CD4-positive, alpha-beta memory T cell (primary cell): ENCODE measurements around the gene GNB1L. TPM values are rescaled to one million over a fixed set of nuclear protein-coding genes. Genes with fewer than 3 reads are reported as not detected.
A peak's percentile ranks its signal among the peaks of the same experiment; 100 is the strongest.
"Not testable (repeated sequence)": the region's sequence is repeated elsewhere in the genome, so short reads cannot be mapped to it uniquely, and the experiment has no call there.

Experiments used
- CTCF ChIA-PET: fragments of 350-600 bp; sonication (Branson Sonifier 250); formaldehyde crosslinking; loops from one replicate; lab custom pipeline; 2021; ENCODE audit warnings: inconsistent platforms; ENCODE audit not compliant: partially characterized antibody; lab: Charles Lee
- POLR2A ChIA-PET: fragments of 350-600 bp; sonication (Branson Sonifier 250); formaldehyde crosslinking; loops from one replicate; lab custom pipeline; 2021; ENCODE audit not compliant: partially characterized antibody; lab: Charles Lee
- DNase-seq, 5 donors: peaks; one replicate each; pipeline versions ENCODE4 v3.0.0 to v3.0.0-alpha.2; 2020 to 2022; ENCODE audit warnings: mixed read lengths in 1 of 5
- H3K27ac ChIP-seq: one replicate; pipeline ENCODE4 v1.7.0; 2013; ENCODE audit warnings: low read depth, low read length
- H3K27me3 ChIP-seq: 2 replicates; pipeline ENCODE4 v1.7.0; 2013; ENCODE audit warnings: mild to moderate bottlenecking, low read length, moderate library complexity; ENCODE audit not compliant: insufficient read depth
- H3K36me3 ChIP-seq: 2 replicates; pipeline ENCODE4 v1.7.0; 2013; ENCODE audit warnings: mild to moderate bottlenecking, low read length, moderate library complexity; ENCODE audit not compliant: insufficient read depth
- H3K4me1 ChIP-seq: 2 replicates; pipeline ENCODE4 v1.7.0; 2013; ENCODE audit warnings: mild to moderate bottlenecking, low read length, moderate library complexity; ENCODE audit not compliant: insufficient read depth
- H3K4me3 ChIP-seq, 2 donors: one replicate each; pipeline ENCODE4 v1.7.0; 2013; ENCODE audit warnings: low read length in 2 of 2, mild to moderate bottlenecking in 1 of 2
- H3K9me3 ChIP-seq, 2 donors: one replicate each; pipeline ENCODE4 v1.7.0; 2013; ENCODE audit warnings: low read length in 2 of 2, control low read depth in 1 of 2; ENCODE audit not compliant: control insufficient read depth in 1 of 2
- H3K27ac Mint-ChIP-seq, 7 donors: one replicate each; pipeline ENCODE4 v1.8.0; 2020 to 2021; ENCODE audit warnings: mixed read lengths in 7 of 7, mild to moderate bottlenecking in 6 of 7, inconsistent platforms in 3 of 7, moderate library complexity in 3 of 7
- H3K27me3 Mint-ChIP-seq, 2 donors: one replicate each; pipeline ENCODE4 v1.8.0; 2020 to 2021; ENCODE audit warnings: mixed read lengths in 2 of 2
- H3K36me3 Mint-ChIP-seq, 2 donors: one replicate each; pipeline ENCODE4 v1.8.0; 2020 to 2021; ENCODE audit warnings: mixed read lengths in 2 of 2, inconsistent platforms in 1 of 2, mild to moderate bottlenecking in 1 of 2
- H3K4me1 Mint-ChIP-seq, 4 donors: one replicate each; pipeline ENCODE4 v1.8.0; 2020 to 2021; ENCODE audit warnings: mixed read lengths in 4 of 4, mild to moderate bottlenecking in 1 of 4
- H3K4me3 Mint-ChIP-seq, 8 donors: one replicate each; pipeline ENCODE4 v1.8.0; 2020 to 2021; ENCODE audit warnings: mixed read lengths in 8 of 8, mild to moderate bottlenecking in 7 of 8, moderate library complexity in 6 of 8, inconsistent platforms in 3 of 8
- H3K9me3 Mint-ChIP-seq, 8 donors: one replicate each; pipeline ENCODE4 v1.8.0; 2020 to 2021; ENCODE audit warnings: mixed read lengths in 8 of 8, mild to moderate bottlenecking in 5 of 8, inconsistent platforms in 3 of 8, moderate library complexity in 1 of 8
- intact Hi-C: fragments of 100-400 bp; cut with micrococcal nuclease; formaldehyde crosslinking; loops from one replicate; pipeline ENCODE4 v1.15.1; 2023
- polyA plus RNA-seq, 2 donors: library from polyadenylated mRNA; unstranded; fragments of 300-500 nt; fragmentation: Illumina TruSeq; gene quantifications; one replicate each; pipeline ENCODE4 v1.2.3, GENCODE V29; 2021
- total RNA-seq, 2 experiments: library from RNA; stranded (reverse); gene quantifications; one replicate each; pipeline ENCODE4 v1.2.3, GENCODE V29; 2021

The GNB1L gene
- total and polyA plus RNA-seq, 4 experiments from 2014 or later, result 7.9 to 14.6 (median 10.7) TPM

- Histone ChIP-seq H3K4me1 (no peaks in the 10 kb centered on the region), H3K36me3 (no peaks in the 10 kb centered on the region), H3K4me3 (no peak overlapping the region), H3K27ac (no peak overlapping the region), H3K9me3 (no peaks in the 10 kb centered on the region), H3K27me3 (no peaks in the 10 kb centered on the region)
- H3K4me3 Mint-ChIP-seq, result no peak overlapping the region
- H3K9me3 Mint-ChIP-seq, result no peaks in the 10 kb centered on the region
- peak overlapping the region in 1 of 7 donors; percentile 61 for H3K27ac Mint-ChIP-seq
- DNase-seq, result no peak
- no peaks in the 10 kb centered on the region for H3K27me3 Mint-ChIP-seq
- CTCF ChIA-PET, result interaction anchor here (1.2 to 2.0 kb wide), 3 partner anchors 51 to 121 kb away, joined by 3 to 7 read pairs (median 3); no protein-coding TSS in a partner anchor
- peaks cover 1 to 3% of the 10 kb centered on the region in 2 donors for H3K36me3 Mint-ChIP-seq
- peaks cover 4 to 15% (median 10%) of the 10 kb centered on the region in 4 donors for H3K4me1 Mint-ChIP-seq
- POLR2A ChIA-PET, result interaction anchor here (1.4 kb wide), 1 partner anchor 23 kb away, joined by 5 read pairs; the partner anchor contains the start of genes GNB1L and RTL10
- intact Hi-C loops, result no loop called here
These were observed 22.1 kb downstream of the GNB1L start for GRCh38 chr22:19832476-19833108.

- H3K27ac Mint-ChIP-seq, DNase-seq, H3K27me3 Mint-ChIP-seq, H3K4me1 ChIP-seq, H3K4me3 Mint-ChIP-seq, H3K4me3 ChIP-seq, H3K27me3 ChIP-seq, H3K9me3 ChIP-seq, H3K36me3 ChIP-seq, intact Hi-C loops, H3K36me3 Mint-ChIP-seq, H3K9me3 Mint-ChIP-seq, H3K27ac ChIP-seq: not testable (repeated sequence)
- H3K4me1 Mint-ChIP-seq, result peaks cover 4 to 15% (median 10%) of the 10 kb centered on the region in 4 donors
- POLR2A ChIA-PET, result interaction anchor here (0.7 to 1.4 kb wide), 2 partner anchors 22 to 23 kb away, joined by 3 to 5 read pairs; partner anchors contain the start of genes GNB1L and RTL10
- CTCF ChIA-PET, result interaction anchor here (1.2 to 2.0 kb wide), 3 partner anchors 50 to 122 kb away, joined by 3 to 7 read pairs (median 3); no protein-coding TSS in a partner anchor
These were observed 22.7 kb downstream of the GNB1L start for GRCh38 chr22:19831979-19832378.

- peaks cover 4 to 10% (median 8%) of the 10 kb centered on the region in 4 donors for H3K4me1 Mint-ChIP-seq
These were observed 23.7 kb downstream of the GNB1L start for GRCh38 chr22:19831016-19831415.

GRCh38 chr22:19828035-19828401 lies 26.7 kb downstream of the GNB1L start:
- Mint-ChIP-seq H3K4me1 (peaks cover 0 to 5% (median 4%) of the 10 kb centered on the region in 4 donors), H3K4me3 (no peak overlapping the region), H3K27ac (no peak overlapping the region), H3K9me3 (no peaks in the 10 kb centered on the region), H3K27me3 (no peaks in the 10 kb centered on the region), H3K36me3 (peaks cover 1 to 10% of the 10 kb centered on the region in 2 donors)
- intact Hi-C loops, result no loop called here
- H3K27ac ChIP-seq, result no peak overlapping the region
- H3K4me1 ChIP-seq, result no peaks in the 10 kb centered on the region
- H3K4me3 ChIP-seq, result no peak overlapping the region
- no peaks in the 10 kb centered on the region for H3K36me3 ChIP-seq
- H3K27me3 ChIP-seq, result no peaks in the 10 kb centered on the region
- POLR2A ChIA-PET, result no interaction called here
- no peaks in the 10 kb centered on the region for H3K9me3 ChIP-seq
- CTCF ChIA-PET, result no interaction called here
- DNase-seq, result no peak

More at GRCh38 chr22:19831016-19831415, 23.7 kb downstream of the GNB1L start:
- Mint-ChIP-seq H3K9me3 (no peaks in the 10 kb centered on the region), H3K4me3 (no peak overlapping the region), H3K27me3 (no peaks in the 10 kb centered on the region), H3K27ac (no peak overlapping the region), H3K36me3 (peaks cover 1 to 10% of the 10 kb centered on the region in 2 donors)
- Histone ChIP-seq H3K4me3 (no peak overlapping the region), H3K9me3 (no peaks in the 10 kb centered on the region), H3K27me3 (no peaks in the 10 kb centered on the region), H3K27ac (no peak overlapping the region), H3K36me3 (no peaks in the 10 kb centered on the region), H3K4me1 (no peaks in the 10 kb centered on the region)
- CTCF ChIA-PET, result interaction anchor here (1.4 to 2.0 kb wide), 2 partner anchors 49 to 79 kb away, joined by 3 to 7 read pairs; no protein-coding TSS in a partner anchor
- intact Hi-C loops, result no loop called here
- no peak for DNase-seq
- POLR2A ChIA-PET, result no interaction called here

DNA sequence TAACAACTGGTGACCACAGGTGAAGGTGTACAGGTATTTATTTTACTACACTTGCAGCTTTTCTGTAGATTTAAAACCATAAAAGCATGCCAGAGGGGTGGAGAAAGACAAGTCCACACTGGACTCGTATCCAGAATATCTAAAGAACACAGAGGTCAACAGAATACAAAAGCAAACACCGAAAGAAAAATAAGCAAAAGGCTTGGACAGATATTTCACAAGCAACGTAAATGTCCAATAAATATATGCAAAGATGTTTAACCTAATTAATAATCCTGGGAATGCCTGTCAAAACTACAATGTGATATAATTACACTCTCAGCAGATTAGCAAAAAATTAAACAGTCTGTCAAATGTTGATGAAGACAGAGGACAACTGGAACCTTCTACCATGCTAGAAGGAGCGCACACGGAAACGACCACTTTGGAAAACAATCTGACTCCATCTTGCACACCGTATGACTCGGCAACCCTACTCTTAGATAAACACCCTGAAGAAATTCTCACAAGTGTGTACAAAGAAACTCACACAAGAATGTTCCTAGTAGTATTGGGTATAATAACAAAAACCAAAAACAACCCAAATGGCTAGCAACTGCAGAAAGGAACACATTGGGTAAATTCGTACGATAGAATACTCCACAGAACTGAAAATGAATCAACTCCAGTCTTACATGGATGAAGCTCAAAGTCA lies 27.2 kb downstream of the GNB1L start:
- H3K4me3 Mint-ChIP-seq, result no peak overlapping the region
- H3K9me3 Mint-ChIP-seq, result no peaks in the 10 kb centered on the region
- Histone ChIP-seq H3K27me3 (no peaks in the 10 kb centered on the region), H3K4me1 (no peaks in the 10 kb centered on the region), H3K36me3 (no peaks in the 10 kb centered on the region), H3K27ac (no peak overlapping the region), H3K4me3 (no peak overlapping the region), H3K9me3 (no peaks in the 10 kb centered on the region)
- ChIA-PET POLR2A (no interaction called here), CTCF (no interaction called here)
- H3K36me3 Mint-ChIP-seq, result peaks cover 1 to 10% of the 10 kb centered on the region in 2 donors
- intact Hi-C loops, result no loop called here
- H3K27me3 Mint-ChIP-seq, result no peaks in the 10 kb centered on the region
- peaks cover 0 to 5% (median 4%) of the 10 kb centered on the region in 4 donors for H3K4me1 Mint-ChIP-seq
- DNase-seq, result no peak
- no peak overlapping the region for H3K27ac Mint-ChIP-seq

DNA sequence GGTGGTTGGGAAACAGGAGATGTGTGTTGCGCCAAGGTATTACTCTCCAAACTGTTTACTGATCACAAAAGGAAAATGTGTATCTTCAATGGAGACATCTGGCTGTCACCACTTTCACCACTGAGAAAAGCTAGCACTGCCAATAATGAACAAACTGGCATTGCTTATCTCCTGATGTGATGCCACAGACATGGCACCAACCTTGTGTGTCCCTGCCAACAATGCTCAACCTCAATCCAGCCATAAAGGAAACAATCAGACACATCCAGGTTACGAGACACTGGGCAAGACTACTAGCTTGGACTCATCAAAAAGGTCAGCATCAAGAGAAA lies 28.1 kb downstream of the GNB1L start:
- Histone ChIP-seq H3K4me1 (no peaks in the 10 kb centered on the region), H3K4me3 (no peak overlapping the region), H3K36me3 (no peaks in the 10 kb centered on the region), H3K9me3 (no peaks in the 10 kb centered on the region), H3K27ac (no peak overlapping the region), H3K27me3 (no peaks in the 10 kb centered on the region)
- H3K27ac Mint-ChIP-seq, result no peak overlapping the region
- no peaks in the 10 kb centered on the region for H3K9me3 Mint-ChIP-seq
- peaks cover 0 to 5% (median 4%) of the 10 kb centered on the region in 4 donors for H3K4me1 Mint-ChIP-seq
- ChIA-PET CTCF (no interaction called here), POLR2A (no interaction called here)
- DNase-seq, result no peak
- H3K4me3 Mint-ChIP-seq, result no peak overlapping the region
- no peaks in the 10 kb centered on the region for H3K27me3 Mint-ChIP-seq
- intact Hi-C loops, result no loop called here
- H3K36me3 Mint-ChIP-seq, result peaks cover 1 to 10% of the 10 kb centered on the region in 2 donors

- Mint-ChIP-seq H3K4me3 (no peak overlapping the region), H3K27me3 (no peaks in the 10 kb centered on the region), H3K27ac (peak overlapping the region in 1 of 7 donors; percentile 48), H3K36me3 (peaks cover 1 to 10% of the 10 kb centered on the region in 2 donors), H3K9me3 (no peaks in the 10 kb centered on the region), H3K4me1 (peaks cover 0 to 5% (median 4%) of the 10 kb centered on the region in 4 donors)
- intact Hi-C loops, result no loop called here
- Histone ChIP-seq H3K36me3 (no peaks in the 10 kb centered on the region), H3K27me3 (no peaks in the 10 kb centered on the region), H3K4me1 (no peaks in the 10 kb centered on the region), H3K27ac (no peak overlapping the region), H3K9me3 (no peaks in the 10 kb centered on the region), H3K4me3 (no peak overlapping the region)
- CTCF ChIA-PET, result no interaction called here
- DNase-seq, result no peak
- POLR2A ChIA-PET, result no interaction called here
These were observed 28.6 kb downstream of the GNB1L start for GRCh38 chr22:19825904-19826618.
